OCI-LY7 (cell line): Measurements from ENCODE around the gene PRCP. TPM values are rescaled to one million over a fixed set of nuclear protein-coding genes. Genes with fewer than 3 reads are reported as not detected.

Experiments
- BruUV-seq: library from RNA; stranded (reverse); fragments of 400-500 nt; replicated peaks from 2 replicates; lab custom pipeline; 2021; lab: Mats Ljungman, UMichigan
- CTCF ChIA-PET: fragments of 300-600 bp; sonication (Branson Sonifier 250); formaldehyde crosslinking; loops from one replicate; lab custom pipeline; 2022; ENCODE audit warnings: antibody characterized with exemption; ENCODE audit not compliant: unreplicated experiment; lab: Charles Lee
- POLR2A ChIA-PET: fragments of 300-600 bp; sonication (Branson Sonifier 250); formaldehyde crosslinking; loops from one replicate; lab custom pipeline; 2022; ENCODE audit warnings: antibody characterized with exemption; lab: Charles Lee
- DNase-seq: peaks from one replicate; pipeline ENCODE4 v3.0.0-alpha.2; 2015; ENCODE audit warnings: low spot score
- H2AFZ ChIP-seq: fragments of 200-600 bp; sonication (generic), shearing (Covaris generic); 2 replicates; pipeline ENCODE4 v1.6.1; 2014; ENCODE audit warnings: mild to moderate bottlenecking, antibody characterized with exemption, low read length, moderate library complexity
- H3K27ac ChIP-seq: fragments of 200-600 bp; sonication (generic); 2 replicates; pipeline ENCODE4 v1.5.1; 2014; ENCODE audit warnings: mixed run types, low read depth, mild to moderate bottlenecking, moderate library complexity, low read length, inconsistent platforms; ENCODE audit not compliant: poor library complexity, severe bottlenecking
- H3K36me3 ChIP-seq: fragments of 200-600 bp; sonication (generic); 2 replicates; pipeline ENCODE4 v1.6.1; 2014; ENCODE audit warnings: mild to moderate bottlenecking, antibody characterized with exemption, low read length, moderate library complexity, mixed read lengths; ENCODE audit not compliant: insufficient read depth
- H3K4me1 ChIP-seq: fragments of 200-600 bp; sonication (generic); 2 replicates; pipeline ENCODE4 v1.5.1; 2014; ENCODE audit warnings: mild to moderate bottlenecking, low read length; ENCODE audit not compliant: insufficient read depth, poor library complexity, severe bottlenecking
- H3K4me2 ChIP-seq: fragments of 200-600 bp; sonication (generic); 2 replicates; pipeline ENCODE4 v1.6.1; 2014; ENCODE audit warnings: mild to moderate bottlenecking, low read length
- H3K4me3 ChIP-seq: fragments of 200-600 bp; sonication (generic); 2 replicates; pipeline ENCODE4 v1.5.1; 2014; ENCODE audit warnings: mild to moderate bottlenecking, low read depth, low read length; ENCODE audit not compliant: poor library complexity, severe bottlenecking
- H3K79me2 ChIP-seq: fragments of 200-600 bp; sonication (generic); 2 replicates; pipeline ENCODE4 v1.6.1; 2016; ENCODE audit warnings: low read depth, mild to moderate bottlenecking, low read length, moderate library complexity, mixed read lengths; ENCODE audit not compliant: insufficient read depth
- H3K9me2 ChIP-seq: fragments of 200-600 bp; sonication (generic); 2 replicates; pipeline ENCODE4 v1.6.1; 2016; ENCODE audit warnings: mild to moderate bottlenecking, low read length, mixed read lengths; ENCODE audit not compliant: insufficient read depth
- H3K9me3 ChIP-seq: fragments of 200-600 bp; sonication (generic); 2 replicates; pipeline ENCODE4 v1.6.1; 2014; ENCODE audit warnings: mild to moderate bottlenecking, mixed run types, low read length, mixed read lengths
- H4K20me1 ChIP-seq: fragments of 200-600 bp; sonication (generic); 2 replicates; pipeline ENCODE4 v1.6.1; 2014; ENCODE audit warnings: mild to moderate bottlenecking, antibody characterized with exemption, low read length, moderate library complexity, mixed read lengths; ENCODE audit not compliant: insufficient read depth
- CTCF ChIP-seq: fragments of 200-600 bp; sonication (generic); conservative IDR thresholded peaks from 2 replicates; pipeline ENCODE4 v1.5.1; 2014; ENCODE audit warnings: mild to moderate bottlenecking, antibody characterized with exemption, low read length, moderate library complexity, mixed read lengths
- EZH2phosphoT487 ChIP-seq: fragments of 200-600 bp; sonication (generic); IDR thresholded peaks from 2 replicates; pipeline ENCODE4 v1.6.1; 2018; ENCODE audit warnings: low read depth, borderline replicate concordance, mild to moderate bottlenecking, mixed run types, antibody characterized with exemption, low read length, moderate library complexity, mixed read lengths
- intact Hi-C: fragments of 100-400 bp; cut with micrococcal nuclease; formaldehyde crosslinking; loops from one replicate; pipeline ENCODE4 v1.10.0; 2022; ENCODE audit not compliant: unreplicated experiment
- total RNA-seq, 2 experiments: library from RNA; depleted of rRNA in 1 of 2; stranded (reverse); fragments of >200 nt in 1 of 2; shearing (Covaris generic) in 1 of 2; gene quantifications; 2 replicates each; pipeline ENCODE4 v1.2.3, GENCODE V29; 2014 to 2022

PRCP gene
- total RNA-seq, 2 experiments from 2014 or later = 6.5 to 18.3 TPM

DNA sequence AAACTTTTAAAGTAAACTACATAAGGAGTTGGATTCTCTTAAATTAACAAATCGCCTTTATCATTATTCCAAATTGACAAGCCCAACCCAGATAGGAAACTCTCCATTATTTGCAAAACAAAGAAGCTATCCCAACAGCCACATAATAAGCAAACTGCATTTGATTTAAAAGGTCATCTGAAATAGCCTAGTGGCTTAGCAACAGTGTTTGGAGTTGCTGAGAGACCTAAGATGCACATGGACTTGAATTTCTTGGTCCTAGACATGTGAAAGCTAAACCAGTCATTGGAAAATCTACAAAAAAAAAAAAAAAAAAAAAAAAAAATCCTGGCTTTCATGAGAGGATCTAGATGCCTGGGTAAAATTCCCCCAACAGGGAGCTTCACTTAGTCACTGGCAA, 69.5 kb downstream of the PRCP start:
- CTCF ChIA-PET = no interaction called here
- intact Hi-C loops = loop anchor here (5.0 kb wide), 1 partner anchor 53 kb away; no protein-coding TSS in a partner anchor
- TF ChIP-seq EZH2phosphoT487 (no peak), CTCF (no peak)

DNA sequence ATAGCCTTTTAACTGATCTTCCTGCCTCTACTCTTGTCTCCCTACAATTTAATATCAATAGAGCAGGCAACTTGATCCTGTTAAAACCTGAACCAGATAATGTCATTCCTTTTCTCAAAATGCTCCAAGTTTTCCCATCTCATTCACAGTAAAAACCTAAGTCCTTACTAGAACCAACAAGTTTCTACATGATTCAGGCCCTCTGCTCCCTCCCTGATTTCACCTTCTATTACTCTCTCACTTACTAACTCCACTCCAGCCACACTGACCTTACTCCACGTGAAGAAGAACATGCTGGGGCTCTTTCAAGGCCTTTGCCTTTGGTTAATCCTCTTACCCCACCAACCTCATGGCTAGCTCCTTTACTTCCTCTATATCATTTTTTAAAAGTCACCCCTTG, 71.1 kb downstream of the PRCP start:
- intact Hi-C loops = no loop called here
- no peak overlapping the region for H2AFZ ChIP-seq
- BruUV-seq = no TSS peak
- H3K9me2 ChIP-seq = no peaks in the 10 kb centered on the region
- H3K27ac ChIP-seq = no peak overlapping the region
- H3K4me2 ChIP-seq = no peak overlapping the region
- H3K9me3 ChIP-seq = no peaks in the 10 kb centered on the region
- POLR2A ChIA-PET = no interaction called here
- no peak for DNase-seq
- no peak overlapping the region for H3K4me3 ChIP-seq
- TF ChIP-seq EZH2phosphoT487 = no peak
- TF ChIP-seq CTCF = no peak
- H3K4me1 ChIP-seq = peaks cover 15% of the 10 kb centered on the region
- no peaks in the 10 kb centered on the region for H3K36me3 ChIP-seq
- no peaks in the 10 kb centered on the region for H4K20me1 ChIP-seq
- H3K79me2 ChIP-seq = no peaks in the 10 kb centered on the region
- CTCF ChIA-PET = no interaction called here

More for the DNA sequence above, 69.5 kb downstream of the PRCP start:
- H3K36me3 ChIP-seq = no peaks in the 10 kb centered on the region
- H4K20me1 ChIP-seq = no peaks in the 10 kb centered on the region
- H3K4me2 ChIP-seq = no peak overlapping the region
- H3K79me2 ChIP-seq = no peaks in the 10 kb centered on the region
- POLR2A ChIA-PET = interaction anchor here (0.6 to 0.7 kb wide), 2 partner anchors 430 to 538 kb away, joined by 4 to 5 read pairs; no protein-coding TSS in a partner anchor
- no peak overlapping the region for H3K4me3 ChIP-seq
- DNase-seq = no peak
- no peak overlapping the region for H3K27ac ChIP-seq
- no TSS peak for BruUV-seq
- no peaks in the 10 kb centered on the region for H3K9me3 ChIP-seq
- no peak overlapping the region for H2AFZ ChIP-seq
- no peaks in the 10 kb centered on the region for H3K9me2 ChIP-seq
- H3K4me1 ChIP-seq = peaks cover 6% of the 10 kb centered on the region

DNA sequence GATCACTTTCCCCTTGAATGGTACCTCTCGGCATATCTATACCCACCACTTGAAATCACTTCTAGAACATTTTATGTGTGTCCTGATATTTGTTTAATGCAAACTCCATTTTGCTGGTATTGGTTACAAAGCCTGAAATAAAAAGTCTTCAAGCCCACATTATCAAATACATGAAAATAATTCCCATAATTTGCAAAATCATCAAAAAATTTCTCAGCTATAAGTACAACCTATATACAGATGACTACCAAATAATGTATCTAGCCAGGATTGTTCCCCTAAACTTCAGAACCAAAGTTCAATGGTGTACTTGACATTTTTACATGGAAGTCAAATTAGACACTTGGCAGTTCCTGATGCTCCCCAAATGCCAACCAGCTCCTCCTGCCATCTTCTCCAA, 71.8 kb downstream of the PRCP start:
- ChIA-PET CTCF (no interaction called here), POLR2A (no interaction called here)
- Histone ChIP-seq H3K27ac (no peak overlapping the region), H3K4me2 (no peak overlapping the region), H3K4me3 (no peak overlapping the region), H3K36me3 (no peaks in the 10 kb centered on the region), H3K9me2 (no peaks in the 10 kb centered on the region), H3K79me2 (no peaks in the 10 kb centered on the region), H2AFZ (no peak overlapping the region), H3K4me1 (peaks cover 17% of the 10 kb centered on the region), H3K9me3 (no peaks in the 10 kb centered on the region), H4K20me1 (no peaks in the 10 kb centered on the region)
- no TSS peak for BruUV-seq
- DNase-seq = no peak
- TF ChIP-seq EZH2phosphoT487 = no peak
- no peak for TF ChIP-seq CTCF
- intact Hi-C loops = no loop called here
